Mucosa of rectum (tissue), 2 donors: Measurements from ENCODE around the gene TTF2.

ENCODE experiments used
- H3K27ac ChIP-seq, 2 donors: one replicate each; pipeline ENCODE4 v1.7.0; 2013; ENCODE audit warnings: inconsistent platforms in 2 of 2, low read depth in 2 of 2, low read length in 2 of 2
- H3K27me3 ChIP-seq, 2 donors: one replicate each; pipeline ENCODE4 v1.7.0; 2013; ENCODE audit warnings: low read length in 2 of 2; ENCODE audit not compliant: control insufficient read depth in 2 of 2, insufficient read depth in 2 of 2
- H3K36me3 ChIP-seq, 2 donors: one replicate each; pipeline ENCODE4 v1.7.0; 2013; ENCODE audit warnings: low read length in 2 of 2; ENCODE audit not compliant: control insufficient read depth in 2 of 2, insufficient read depth in 2 of 2
- H3K4me1 ChIP-seq, 2 donors: one replicate each; pipeline ENCODE4 v1.7.0; 2013; ENCODE audit warnings: low read length in 2 of 2, mild to moderate bottlenecking in 1 of 2; ENCODE audit not compliant: control insufficient read depth in 2 of 2, insufficient read depth in 2 of 2
- H3K4me3 ChIP-seq, 2 donors: one replicate each; pipeline ENCODE4 v1.7.0; 2013; ENCODE audit warnings: low read length in 2 of 2
- H3K9ac ChIP-seq, 2 donors: one replicate each; pipeline ENCODE4 v1.7.0; 2013; ENCODE audit warnings: low read length in 2 of 2, low read depth in 1 of 2, mild to moderate bottlenecking in 1 of 2
- H3K9me3 ChIP-seq, 2 donors: one replicate each; pipeline ENCODE4 v1.7.0; 2013; ENCODE audit warnings: low read length in 2 of 2; ENCODE audit not compliant: control insufficient read depth in 2 of 2
- donor health status: healthy.
- donor health status: Normal muscosa, but diverticular disease.

Gene TTF2

GRCh38 chr1:117026361-117026760 lies 33.8 kb upstream of the TTF2 start:
- no peaks in the 10 kb centered on the region for H3K9me3 ChIP-seq
- H3K27ac ChIP-seq = no peak overlapping the region
- no peaks in the 10 kb centered on the region for H3K36me3 ChIP-seq
- no peak overlapping the region for H3K9ac ChIP-seq
- no peaks in the 10 kb centered on the region for H3K4me1 ChIP-seq
- no peaks in the 10 kb centered on the region for H3K27me3 ChIP-seq
- H3K4me3 ChIP-seq = no peak overlapping the region

- Histone ChIP-seq H3K27me3 (no peaks in the 10 kb centered on the region), H3K9me3 (no peaks in the 10 kb centered on the region), H3K9ac (no peak overlapping the region), H3K36me3 (no peaks in the 10 kb centered on the region), H3K4me1 (no peaks in the 10 kb centered on the region), H3K27ac (no peak overlapping the region), H3K4me3 (no peak overlapping the region)
Observed at GRCh38 chr1:117029685-117030084, 30.4 kb upstream of the TTF2 start.

- H3K27ac ChIP-seq = no peak overlapping the region
- H3K27me3 ChIP-seq = no peaks in the 10 kb centered on the region
- H3K9me3 ChIP-seq = no peaks in the 10 kb centered on the region
- H3K9ac ChIP-seq = no peak overlapping the region
- H3K4me1 ChIP-seq = no peaks in the 10 kb centered on the region
- no peaks in the 10 kb centered on the region for H3K36me3 ChIP-seq
- H3K4me3 ChIP-seq = no peak overlapping the region
Observed at GRCh38 chr1:117030271-117030877, 29.8 kb upstream of the TTF2 start.

DNA sequence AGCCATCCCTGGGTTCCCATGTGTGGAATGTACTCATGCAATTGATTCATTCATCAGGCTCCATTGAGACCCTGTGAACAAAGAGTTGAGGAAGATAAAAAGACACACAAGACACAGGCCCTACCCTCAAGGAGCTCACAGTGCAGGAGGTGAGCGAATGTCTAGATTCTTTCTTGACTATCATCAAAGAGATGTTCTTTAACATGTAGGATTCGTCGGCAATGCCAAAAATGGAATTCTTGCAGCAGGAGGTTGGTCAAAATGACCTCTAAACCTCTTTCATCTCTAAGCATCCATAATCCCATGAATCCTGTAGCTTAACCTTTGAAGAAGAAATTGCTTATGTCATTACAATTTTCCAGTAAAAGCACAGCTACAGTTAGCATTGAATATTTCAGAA lies 27.9 kb upstream of the TTF2 start:
- Histone ChIP-seq H3K36me3 (no peaks in the 10 kb centered on the region), H3K9ac (no peak overlapping the region), H3K27ac (no peak overlapping the region), H3K4me1 (no peaks in the 10 kb centered on the region), H3K9me3 (no peaks in the 10 kb centered on the region), H3K4me3 (no peak overlapping the region), H3K27me3 (no peaks in the 10 kb centered on the region)

- no peaks in the 10 kb centered on the region for H3K4me1 ChIP-seq
- no peaks in the 10 kb centered on the region for H3K36me3 ChIP-seq
- no peak overlapping the region for H3K9ac ChIP-seq
- no peaks in the 10 kb centered on the region for H3K27me3 ChIP-seq
- H3K27ac ChIP-seq = no peak overlapping the region
- no peaks in the 10 kb centered on the region for H3K9me3 ChIP-seq
- no peak overlapping the region for H3K4me3 ChIP-seq
Observed at GRCh38 chr1:117032681-117033539, 27.2 kb upstream of the TTF2 start.

DNA sequence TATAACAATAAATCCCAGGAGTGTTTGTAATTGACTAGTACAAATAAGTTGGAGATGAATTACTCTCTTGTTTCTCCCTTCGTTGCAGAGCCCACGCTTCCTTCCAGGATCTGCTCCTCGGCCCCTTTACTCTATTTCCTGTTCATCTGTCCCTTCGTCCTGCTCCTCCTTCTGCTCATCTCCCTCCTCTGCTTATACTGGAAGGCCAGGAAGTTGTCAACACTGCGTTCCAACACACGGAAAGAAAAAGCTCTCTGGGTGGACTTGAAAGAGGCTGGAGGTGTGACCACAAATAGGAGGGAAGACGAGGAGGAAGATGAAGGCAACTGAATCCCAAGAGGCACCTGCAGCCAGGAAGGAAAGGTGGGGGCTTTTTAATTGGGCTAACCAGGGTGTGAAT lies 26.4 kb upstream of the TTF2 start:
- no peak overlapping the region for H3K9ac ChIP-seq
- no peaks in the 10 kb centered on the region for H3K4me1 ChIP-seq
- H3K27ac ChIP-seq = no peak overlapping the region
- no peaks in the 10 kb centered on the region for H3K9me3 ChIP-seq
- H3K36me3 ChIP-seq = no peaks in the 10 kb centered on the region
- no peaks in the 10 kb centered on the region for H3K27me3 ChIP-seq
- H3K4me3 ChIP-seq = no peak overlapping the region

DNA sequence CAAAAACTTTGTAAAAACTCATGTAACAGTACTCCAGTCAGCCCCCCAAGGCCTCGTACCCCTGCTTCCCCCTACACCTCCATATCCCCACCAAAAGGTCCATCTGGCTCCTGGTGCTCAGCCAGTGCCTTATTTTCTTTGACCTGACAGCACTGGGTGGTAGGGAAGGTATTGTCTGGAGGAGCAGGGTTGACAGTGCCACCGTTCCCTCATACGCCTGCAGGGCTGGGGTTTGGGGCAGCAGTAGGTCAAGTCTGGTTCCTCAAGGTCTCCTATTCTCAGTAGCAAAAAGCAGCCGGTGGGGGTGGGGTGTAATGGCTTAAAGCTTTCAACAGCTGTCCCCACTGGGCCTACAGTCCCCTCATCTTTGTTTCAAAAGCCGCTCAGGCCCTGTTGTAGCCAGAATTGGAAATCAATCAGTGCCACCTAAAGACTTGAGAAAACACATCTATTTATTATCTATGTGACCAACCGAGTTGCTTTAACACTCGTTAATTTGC lies 25.3 kb upstream of the TTF2 start:
- Histone ChIP-seq H3K9ac (no peak overlapping the region), H3K36me3 (no peaks in the 10 kb centered on the region), H3K27me3 (no peaks in the 10 kb centered on the region), H3K9me3 (no peaks in the 10 kb centered on the region), H3K4me3 (no peak overlapping the region), H3K27ac (no peak overlapping the region), H3K4me1 (no peaks in the 10 kb centered on the region)

DNA sequence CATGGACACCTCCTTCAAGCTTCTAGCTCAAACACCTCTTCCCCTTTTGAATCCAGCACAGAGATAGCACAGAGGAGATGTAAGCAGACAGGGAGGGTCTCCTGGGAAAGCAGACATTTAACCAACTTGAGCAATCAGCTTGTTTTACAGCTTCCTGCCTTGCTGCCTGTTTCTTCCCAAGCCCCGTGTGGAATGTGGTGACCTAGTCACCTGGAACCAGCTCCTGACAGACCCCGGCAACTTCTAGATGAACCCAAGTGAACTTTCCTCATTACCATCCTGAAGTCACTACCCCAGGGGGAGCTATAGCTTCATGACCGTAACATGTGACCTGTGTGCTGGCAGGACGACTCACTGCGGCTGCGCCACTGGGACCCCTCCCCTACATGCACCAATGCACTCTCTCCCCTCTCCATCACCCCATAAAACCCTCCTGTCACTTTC lies 24.1 kb upstream of the TTF2 start:
- H3K4me1 ChIP-seq = no peaks in the 10 kb centered on the region
- no peaks in the 10 kb centered on the region for H3K9me3 ChIP-seq
- H3K4me3 ChIP-seq = no peak overlapping the region
- H3K27ac ChIP-seq = no peak overlapping the region
- no peaks in the 10 kb centered on the region for H3K36me3 ChIP-seq
- H3K9ac ChIP-seq = no peak overlapping the region
- H3K27me3 ChIP-seq = no peaks in the 10 kb centered on the region

GRCh38 chr1:117037802-117038201 lies 22.3 kb upstream of the TTF2 start:
- H3K9ac ChIP-seq = no peak overlapping the region

DNA sequence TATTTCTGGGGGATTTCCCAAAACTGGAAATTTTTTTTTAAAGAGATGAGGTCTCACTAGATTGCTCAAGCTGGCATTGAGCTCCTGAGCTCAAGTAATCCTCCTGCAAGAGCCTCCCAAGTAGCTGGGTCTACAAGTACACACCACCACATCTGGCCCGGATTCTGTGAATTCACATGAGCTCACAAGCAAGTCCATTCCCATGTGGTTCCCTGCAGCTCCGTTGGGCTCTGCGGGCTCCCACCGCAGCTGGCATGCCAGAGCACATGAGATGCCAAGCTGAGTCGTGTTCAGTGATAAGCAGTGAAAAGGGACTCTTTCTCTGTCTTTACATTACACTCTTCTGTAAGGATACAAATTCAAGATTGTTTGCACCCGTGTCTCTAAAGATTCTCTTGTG lies 21.9 kb upstream of the TTF2 start:
- H3K4me1 ChIP-seq = no peaks in the 10 kb centered on the region
- no peak overlapping the region for H3K4me3 ChIP-seq
- no peaks in the 10 kb centered on the region for H3K27me3 ChIP-seq
- H3K27ac ChIP-seq = no peak overlapping the region
- H3K9ac ChIP-seq = no peak overlapping the region
- no peaks in the 10 kb centered on the region for H3K9me3 ChIP-seq
- H3K36me3 ChIP-seq = no peaks in the 10 kb centered on the region

More at GRCh38 chr1:117037802-117038201, 22.3 kb upstream of the TTF2 start:
- no peaks in the 10 kb centered on the region for H3K4me1 ChIP-seq
- no peaks in the 10 kb centered on the region for H3K9me3 ChIP-seq
- H3K27ac ChIP-seq = no peak overlapping the region
- H3K36me3 ChIP-seq = no peaks in the 10 kb centered on the region
- no peak overlapping the region for H3K4me3 ChIP-seq
- H3K27me3 ChIP-seq = no peaks in the 10 kb centered on the region
